ENCODE measurements around the gene MYBPC1. TPM values are rescaled to one million over a fixed set of nuclear protein-coding genes. Genes with fewer than 3 reads are reported as not detected.

MYBPC1 gene
- total and polyA plus RNA-seq, 2 experiments from 2014 or later, result 0.18 TPM; not detected in 1

DNA sequence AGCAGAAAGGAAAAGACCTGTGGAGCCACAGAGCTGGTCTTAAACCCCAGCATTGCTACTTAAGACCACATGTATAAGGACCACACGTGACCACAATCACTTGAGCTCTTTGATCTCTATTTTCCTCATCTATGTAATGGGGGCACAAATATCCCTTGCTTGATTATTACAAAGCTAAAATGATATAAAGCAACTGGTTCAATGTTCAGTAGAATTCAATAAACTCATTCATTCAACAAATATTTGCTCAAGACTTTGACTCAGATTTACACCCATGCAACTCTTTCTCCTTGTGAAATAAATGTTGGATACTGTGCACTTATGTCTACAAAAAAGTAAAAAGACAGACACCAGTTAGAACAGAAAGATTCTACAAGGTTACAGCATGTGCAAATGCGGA, 80.8 kb downstream of the MYBPC1 start:
- Mint-ChIP-seq H3K9me3 (no peaks in the 10 kb centered on the region), H3K4me3 (no peak overlapping the region)
- TF ChIP-seq, protein P1, sequence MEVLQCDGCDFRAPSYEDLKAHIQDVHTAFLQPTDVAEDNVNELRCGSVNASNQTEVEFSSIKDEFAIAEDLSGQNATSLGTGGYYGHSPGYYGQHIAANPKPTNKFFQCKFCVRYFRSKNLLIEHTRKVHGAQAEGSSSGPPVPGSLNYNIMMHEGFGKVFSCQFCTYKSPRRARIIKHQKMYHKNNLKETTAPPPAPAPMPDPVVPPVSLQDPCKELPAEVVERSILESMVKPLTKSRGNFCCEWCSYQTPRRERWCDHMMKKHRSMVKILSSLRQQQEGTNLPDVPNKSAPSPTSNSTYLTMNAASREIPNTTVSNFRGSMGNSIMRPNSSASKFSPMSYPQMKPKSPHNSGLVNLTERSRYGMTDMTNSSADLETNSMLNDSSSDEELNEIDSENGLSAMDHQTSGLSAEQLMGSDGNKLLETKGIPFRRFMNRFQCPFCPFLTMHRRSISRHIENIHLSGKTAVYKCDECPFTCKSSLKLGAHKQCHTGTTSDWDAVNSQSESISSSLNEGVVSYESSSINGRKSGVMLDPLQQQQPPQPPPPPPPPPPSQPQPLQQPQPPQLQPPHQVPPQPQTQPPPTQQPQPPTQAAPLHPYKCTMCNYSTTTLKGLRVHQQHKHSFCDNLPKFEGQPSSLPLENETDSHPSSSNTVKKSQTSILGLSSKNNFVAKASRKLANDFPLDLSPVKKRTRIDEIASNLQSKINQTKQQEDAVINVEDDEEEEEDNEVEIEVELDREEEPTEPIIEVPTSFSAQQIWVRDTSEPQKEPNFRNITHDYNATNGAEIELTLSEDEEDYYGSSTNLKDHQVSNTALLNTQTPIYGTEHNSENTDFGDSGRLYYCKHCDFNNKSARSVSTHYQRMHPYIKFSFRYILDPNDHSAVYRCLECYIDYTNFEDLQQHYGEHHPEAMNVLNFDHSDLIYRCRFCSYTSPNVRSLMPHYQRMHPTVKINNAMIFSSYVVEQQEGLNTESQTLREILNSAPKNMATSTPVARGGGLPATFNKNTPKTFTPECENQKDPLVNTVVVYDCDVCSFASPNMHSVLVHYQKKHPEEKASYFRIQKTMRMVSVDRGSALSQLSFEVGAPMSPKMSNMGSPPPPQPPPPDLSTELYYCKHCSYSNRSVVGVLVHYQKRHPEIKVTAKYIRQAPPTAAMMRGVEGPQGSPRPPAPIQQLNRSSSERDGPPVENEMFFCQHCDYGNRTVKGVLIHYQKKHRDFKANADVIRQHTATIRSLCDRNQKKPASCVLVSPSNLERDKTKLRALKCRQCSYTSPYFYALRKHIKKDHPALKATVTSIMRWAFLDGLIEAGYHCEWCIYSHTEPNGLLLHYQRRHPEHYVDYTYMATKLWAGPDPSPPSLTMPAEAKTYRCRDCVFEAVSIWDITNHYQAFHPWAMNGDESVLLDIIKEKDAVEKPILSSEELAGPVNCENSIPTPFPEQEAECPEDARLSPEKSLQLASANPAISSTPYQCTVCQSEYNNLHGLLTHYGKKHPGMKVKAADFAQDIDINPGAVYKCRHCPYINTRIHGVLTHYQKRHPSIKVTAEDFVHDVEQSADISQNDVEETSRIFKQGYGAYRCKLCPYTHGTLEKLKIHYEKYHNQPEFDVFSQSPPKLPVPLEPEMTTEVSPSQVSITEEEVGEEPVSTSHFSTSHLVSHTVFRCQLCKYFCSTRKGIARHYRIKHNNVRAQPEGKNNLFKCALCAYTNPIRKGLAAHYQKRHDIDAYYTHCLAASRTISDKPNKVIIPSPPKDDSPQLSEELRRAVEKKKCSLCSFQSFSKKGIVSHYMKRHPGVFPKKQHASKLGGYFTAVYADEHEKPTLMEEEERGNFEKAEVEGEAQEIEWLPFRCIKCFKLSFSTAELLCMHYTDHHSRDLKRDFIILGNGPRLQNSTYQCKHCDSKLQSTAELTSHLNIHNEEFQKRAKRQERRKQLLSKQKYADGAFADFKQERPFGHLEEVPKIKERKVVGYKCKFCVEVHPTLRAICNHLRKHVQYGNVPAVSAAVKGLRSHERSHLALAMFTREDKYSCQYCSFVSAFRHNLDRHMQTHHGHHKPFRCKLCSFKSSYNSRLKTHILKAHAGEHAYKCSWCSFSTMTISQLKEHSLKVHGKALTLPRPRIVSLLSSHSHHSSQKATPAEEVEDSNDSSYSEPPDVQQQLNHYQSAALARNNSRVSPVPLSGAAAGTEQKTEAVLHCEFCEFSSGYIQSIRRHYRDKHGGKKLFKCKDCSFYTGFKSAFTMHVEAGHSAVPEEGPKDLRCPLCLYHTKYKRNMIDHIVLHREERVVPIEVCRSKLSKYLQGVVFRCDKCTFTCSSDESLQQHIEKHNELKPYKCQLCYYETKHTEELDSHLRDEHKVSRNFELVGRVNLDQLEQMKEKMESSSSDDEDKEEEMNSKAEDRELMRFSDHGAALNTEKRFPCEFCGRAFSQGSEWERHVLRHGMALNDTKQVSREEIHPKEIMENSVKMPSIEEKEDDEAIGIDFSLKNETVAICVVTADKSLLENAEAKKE (CRISPR knock-in tag; IDR thresholded peaks at IDR 0.05), result no peak
- TF ChIP-seq, protein P2, sequence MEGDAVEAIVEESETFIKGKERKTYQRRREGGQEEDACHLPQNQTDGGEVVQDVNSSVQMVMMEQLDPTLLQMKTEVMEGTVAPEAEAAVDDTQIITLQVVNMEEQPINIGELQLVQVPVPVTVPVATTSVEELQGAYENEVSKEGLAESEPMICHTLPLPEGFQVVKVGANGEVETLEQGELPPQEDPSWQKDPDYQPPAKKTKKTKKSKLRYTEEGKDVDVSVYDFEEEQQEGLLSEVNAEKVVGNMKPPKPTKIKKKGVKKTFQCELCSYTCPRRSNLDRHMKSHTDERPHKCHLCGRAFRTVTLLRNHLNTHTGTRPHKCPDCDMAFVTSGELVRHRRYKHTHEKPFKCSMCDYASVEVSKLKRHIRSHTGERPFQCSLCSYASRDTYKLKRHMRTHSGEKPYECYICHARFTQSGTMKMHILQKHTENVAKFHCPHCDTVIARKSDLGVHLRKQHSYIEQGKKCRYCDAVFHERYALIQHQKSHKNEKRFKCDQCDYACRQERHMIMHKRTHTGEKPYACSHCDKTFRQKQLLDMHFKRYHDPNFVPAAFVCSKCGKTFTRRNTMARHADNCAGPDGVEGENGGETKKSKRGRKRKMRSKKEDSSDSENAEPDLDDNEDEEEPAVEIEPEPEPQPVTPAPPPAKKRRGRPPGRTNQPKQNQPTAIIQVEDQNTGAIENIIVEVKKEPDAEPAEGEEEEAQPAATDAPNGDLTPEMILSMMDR (conservative IDR thresholded peaks at IDR 0.05; ENCODE audit: low read depth in 2 of 2), result no peak
- TF ChIP-seq, protein P3, sequence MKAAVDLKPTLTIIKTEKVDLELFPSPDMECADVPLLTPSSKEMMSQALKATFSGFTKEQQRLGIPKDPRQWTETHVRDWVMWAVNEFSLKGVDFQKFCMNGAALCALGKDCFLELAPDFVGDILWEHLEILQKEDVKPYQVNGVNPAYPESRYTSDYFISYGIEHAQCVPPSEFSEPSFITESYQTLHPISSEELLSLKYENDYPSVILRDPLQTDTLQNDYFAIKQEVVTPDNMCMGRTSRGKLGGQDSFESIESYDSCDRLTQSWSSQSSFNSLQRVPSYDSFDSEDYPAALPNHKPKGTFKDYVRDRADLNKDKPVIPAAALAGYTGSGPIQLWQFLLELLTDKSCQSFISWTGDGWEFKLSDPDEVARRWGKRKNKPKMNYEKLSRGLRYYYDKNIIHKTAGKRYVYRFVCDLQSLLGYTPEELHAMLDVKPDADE (IDR thresholded peaks at IDR 0.05), result no peak
- TF ChIP-seq STAT1 (IDR thresholded peaks at IDR 0.05; ENCODE audit: unreplicated experiment) (no peak), ZNF331 (CRISPR knock-in tag; IDR thresholded peaks at IDR 0.05; ENCODE audit: low read depth) (no peak), NANOG (IDR thresholded peaks at IDR 0.05; ENCODE audit: borderline replicate concordance) (no peak), EZH2 (IDR thresholded peaks at IDR 0.05; ENCODE audit: low read depth, unreplicated experiment) (no peak), POLR2AphosphoS5 (IDR thresholded peaks at IDR 0.05; ENCODE audit: low read depth) (no peak), ZNF114 (CRISPR knock-in tag; IDR thresholded peaks at IDR 0.05) (no peak), CREB1 (CRISPR knock-in tag; IDR thresholded peaks at IDR 0.05; ENCODE audit: low read depth) (no peak), EZH2phosphoT487 (IDR thresholded peaks at IDR 0.05; ENCODE audit: unreplicated experiment) (no peak), JUNB (IDR thresholded peaks at IDR 0.05; ENCODE audit: unreplicated experiment) (no peak)
- TF ChIP-seq, protein P4, sequence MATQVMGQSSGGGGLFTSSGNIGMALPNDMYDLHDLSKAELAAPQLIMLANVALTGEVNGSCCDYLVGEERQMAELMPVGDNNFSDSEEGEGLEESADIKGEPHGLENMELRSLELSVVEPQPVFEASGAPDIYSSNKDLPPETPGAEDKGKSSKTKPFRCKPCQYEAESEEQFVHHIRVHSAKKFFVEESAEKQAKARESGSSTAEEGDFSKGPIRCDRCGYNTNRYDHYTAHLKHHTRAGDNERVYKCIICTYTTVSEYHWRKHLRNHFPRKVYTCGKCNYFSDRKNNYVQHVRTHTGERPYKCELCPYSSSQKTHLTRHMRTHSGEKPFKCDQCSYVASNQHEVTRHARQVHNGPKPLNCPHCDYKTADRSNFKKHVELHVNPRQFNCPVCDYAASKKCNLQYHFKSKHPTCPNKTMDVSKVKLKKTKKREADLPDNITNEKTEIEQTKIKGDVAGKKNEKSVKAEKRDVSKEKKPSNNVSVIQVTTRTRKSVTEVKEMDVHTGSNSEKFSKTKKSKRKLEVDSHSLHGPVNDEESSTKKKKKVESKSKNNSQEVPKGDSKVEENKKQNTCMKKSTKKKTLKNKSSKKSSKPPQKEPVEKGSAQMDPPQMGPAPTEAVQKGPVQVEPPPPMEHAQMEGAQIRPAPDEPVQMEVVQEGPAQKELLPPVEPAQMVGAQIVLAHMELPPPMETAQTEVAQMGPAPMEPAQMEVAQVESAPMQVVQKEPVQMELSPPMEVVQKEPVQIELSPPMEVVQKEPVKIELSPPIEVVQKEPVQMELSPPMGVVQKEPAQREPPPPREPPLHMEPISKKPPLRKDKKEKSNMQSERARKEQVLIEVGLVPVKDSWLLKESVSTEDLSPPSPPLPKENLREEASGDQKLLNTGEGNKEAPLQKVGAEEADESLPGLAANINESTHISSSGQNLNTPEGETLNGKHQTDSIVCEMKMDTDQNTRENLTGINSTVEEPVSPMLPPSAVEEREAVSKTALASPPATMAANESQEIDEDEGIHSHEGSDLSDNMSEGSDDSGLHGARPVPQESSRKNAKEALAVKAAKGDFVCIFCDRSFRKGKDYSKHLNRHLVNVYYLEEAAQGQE (IDR thresholded peaks at IDR 0.05; ENCODE audit: unreplicated experiment), result no peak

More for the DNA sequence above, 80.8 kb downstream of the MYBPC1 start:
- Histone ChIP-seq H3K27ac (ENCODE audit: low read depth) (no peak overlapping the region), H2AFZ (no peak overlapping the region), H3F3A (replicated peaks; ENCODE audit: low read depth) (no peaks in the 10 kb centered on the region), H3K4me2 (no peak overlapping the region), H3K9me2 (ENCODE audit: insufficient read depth) (no peaks in the 10 kb centered on the region), H3K79me2 (replicated peaks; ENCODE audit: insufficient read depth) (no peaks in the 10 kb centered on the region), H3K4me3 (no peak overlapping the region), H3K27me3 (ENCODE audit: insufficient read depth) (no peaks in the 10 kb centered on the region), H4K20me1 (replicated peaks; ENCODE audit: insufficient read depth) (no peaks in the 10 kb centered on the region), H3K4me1 (ENCODE audit: insufficient read depth) (no peaks in the 10 kb centered on the region), H3K36me3 (ENCODE audit: insufficient read depth) (no peaks in the 10 kb centered on the region)
- H3K27ac Mint-ChIP-seq, result no peak overlapping the region
- ATAC-seq (no peak), DNase-seq (ENCODE audit: low spot score) (no peak)
- H3K36me3 Mint-ChIP-seq (ENCODE audit: low read depth), result no peaks in the 10 kb centered on the region
- H3K4me1 Mint-ChIP-seq, result no peaks in the 10 kb centered on the region
- H3K27me3 Mint-ChIP-seq (ENCODE audit: insufficient read depth, low read depth, poor library complexity), result no peaks in the 10 kb centered on the region

All from GM23338 (cell line).